GM18520 (cell line): Measurements from ENCODE around the gene RAB35.

Experiments used
- ATAC-seq: cut with Tn5 transposase; IDR thresholded peaks from one replicate; pipeline ENCODE4 v1.9.1; 2021; ENCODE audit not compliant: unreplicated experiment

Gene RAB35

GRCh38 chr12:120109570-120110267 is 6.8 kb downstream of the RAB35 start:
- ATAC-seq, result no peak

GRCh38 chr12:120106151-120106550 is 10.4 kb downstream of the RAB35 start:
- no peak for ATAC-seq

GRCh38 chr12:120103371-120103770 is 13.2 kb downstream of the RAB35 start:
- no peak for ATAC-seq

GRCh38 chr12:120103044-120103338 is 13.6 kb downstream of the RAB35 start:
- ATAC-seq, result no peak

- ATAC-seq, result no peak
Measured at GRCh38 chr12:120102189-120103043, 14.1 kb downstream of the RAB35 start.

- no peak for ATAC-seq
Measured at GRCh38 chr12:120101617-120102016, 14.9 kb downstream of the RAB35 start.

- no peak for ATAC-seq
Measured at GRCh38 chr12:120101182-120101581, 15.4 kb downstream of the RAB35 start.

- no peak for ATAC-seq
Measured at GRCh38 chr12:120100630-120101029, 15.9 kb downstream of the RAB35 start.

- ATAC-seq, result no peak
Measured at GRCh38 chr12:120099738-120100137, 16.8 kb downstream of the RAB35 start.

GRCh38 chr12:120098756-120099470 is 17.6 kb downstream of the RAB35 start:
- no peak for ATAC-seq

GRCh38 chr12:120096671-120097202 is 19.8 kb downstream of the RAB35 start:
- no peak for ATAC-seq

GRCh38 chr12:120095736-120096135 is 20.8 kb downstream of the RAB35 start:
- no peak for ATAC-seq

- ATAC-seq, result no peak
Measured at GRCh38 chr12:120095331-120095730, 21.2 kb downstream of the RAB35 start.

- no peak for ATAC-seq
Measured at GRCh38 chr12:120094485-120094884, 22.1 kb downstream of the RAB35 start.

- ATAC-seq, result no peak
Measured at GRCh38 chr12:120093592-120094355, 22.8 kb downstream of the RAB35 start.

- ATAC-seq, result no peak
Measured at GRCh38 chr12:120093336-120093591, 23.3 kb downstream of the RAB35 start.

GRCh38 chr12:120092551-120093335 is 23.8 kb downstream of the RAB35 start:
- no peak for ATAC-seq

GRCh38 chr12:120091371-120092090 is 25.0 kb downstream of the RAB35 start:
- no peak for ATAC-seq

- no peak for ATAC-seq
Measured at GRCh38 chr12:120090626-120091295, 25.8 kb downstream of the RAB35 start.
